ENCODE measurements around the gene HMOX2. TPM values are rescaled to one million over a fixed set of nuclear protein-coding genes. Genes with fewer than 3 reads are reported as not detected.

HMOX2 gene
- total RNA-seq (2014; rRNA removed; shearing (Covaris generic)) = 48.5 and 49.3 TPM in 2 replicates

DNA sequence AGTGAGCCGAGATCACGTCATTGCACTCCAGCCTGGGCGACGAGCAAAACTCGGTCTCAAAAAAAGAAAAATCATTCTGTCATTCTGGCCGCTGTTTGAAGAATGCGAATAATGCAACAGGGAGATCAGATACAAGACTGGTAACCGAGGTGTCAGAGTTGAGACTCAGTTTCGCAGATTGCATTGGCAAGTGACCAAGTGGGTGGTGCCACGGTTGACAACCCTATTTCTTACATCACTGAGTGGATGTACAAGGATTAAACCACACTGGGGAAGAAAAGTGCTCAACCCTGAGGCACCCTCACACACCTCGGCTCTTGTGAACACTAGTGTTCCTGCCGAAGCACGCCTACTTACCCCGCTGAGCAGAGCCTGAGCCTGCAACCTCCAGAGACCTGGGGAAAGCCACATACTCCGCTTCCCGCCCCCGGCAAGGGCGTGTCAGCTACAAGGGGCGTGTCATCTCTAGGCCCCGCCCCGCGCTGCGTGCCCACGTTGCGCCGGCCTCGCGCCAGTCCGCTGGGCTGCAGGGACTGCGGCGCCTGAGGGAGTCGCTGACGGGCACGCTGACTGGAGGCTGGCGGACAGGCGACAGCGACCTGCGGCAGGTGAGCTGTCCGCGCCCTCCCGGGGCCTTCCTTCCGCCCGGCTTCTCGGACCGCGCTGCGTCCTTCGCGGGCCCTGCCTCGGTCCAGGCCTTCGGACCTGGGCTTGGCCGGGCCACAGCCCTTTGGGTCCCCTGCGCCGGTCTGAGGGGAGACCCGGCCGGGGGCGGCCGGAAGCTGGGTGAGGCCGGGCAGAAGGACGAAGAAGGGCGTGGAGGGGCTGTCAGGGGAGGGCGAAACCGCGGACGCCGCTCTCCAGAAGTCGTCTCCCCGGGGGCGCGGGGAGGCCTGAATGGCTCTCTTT is at the start of gene HMOX2:
Gene HMOX2, plus strand, starts transcription at position 519 of the 909 bp plus-strand sequence. CDS start 29,127 bp downstream, outside the sequence.
- DNase-seq (ENCODE audit: low read depth in 1 of 2, low spot score in 2 of 2) = peak; percentile 90 to 91
- H3K27ac ChIP-seq = peak within 1 kb of the TSS; percentile 13; the same call in 1 of the 2 replicates

GRCh38 chr16:4426722-4427372 is 49.4 kb upstream of the HMOX2 start:
- no peak for DNase-seq (ENCODE audit: low read depth in 1 of 2, low spot score in 2 of 2)
- peaks cover 43% of the 10 kb centered on the region for H3K36me3 ChIP-seq
- no peaks in the 10 kb centered on the region for H3K9me3 ChIP-seq (replicated peaks)
- no peaks in the 10 kb centered on the region for H3K27me3 ChIP-seq (replicated peaks)
- no peak overlapping the region for H3K27ac ChIP-seq
- H3K4me1 ChIP-seq (replicated peaks) = peaks cover 14% of the 10 kb centered on the region
- peak overlapping the region; percentile 80 for H3K4me3 ChIP-seq

More for the DNA sequence above, at the start of gene HMOX2:
- peak within 1 kb of the TSS; percentile 93 for H3K4me3 ChIP-seq
- H3K9me3 ChIP-seq (replicated peaks) = 0 out of 2 replicates have a peak, but pooled peaks cover 3% of the 10 kb centered on the region
- H3K36me3 ChIP-seq = 0 out of 2 replicates have a peak, but pooled peaks cover 6% of the 10 kb centered on the region
- no peaks in the 10 kb centered on the region for H3K27me3 ChIP-seq (replicated peaks)
- H3K4me1 ChIP-seq (replicated peaks) = peaks cover 24% of the 10 kb centered on the region

- Histone ChIP-seq H3K27me3 (replicated peaks) (no peaks in the 10 kb centered on the region), H3K4me3 (no peak overlapping the region), H3K4me1 (replicated peaks) (peaks cover 14% of the 10 kb centered on the region), H3K27ac (no peak overlapping the region), H3K9me3 (replicated peaks) (no peaks in the 10 kb centered on the region), H3K36me3 (peaks cover 55% of the 10 kb centered on the region)
- no peak for DNase-seq (ENCODE audit: low read depth in 1 of 2, low spot score in 2 of 2)
Measured at GRCh38 chr16:4428500-4428899, 47.7 kb upstream of the HMOX2 start.

DNA sequence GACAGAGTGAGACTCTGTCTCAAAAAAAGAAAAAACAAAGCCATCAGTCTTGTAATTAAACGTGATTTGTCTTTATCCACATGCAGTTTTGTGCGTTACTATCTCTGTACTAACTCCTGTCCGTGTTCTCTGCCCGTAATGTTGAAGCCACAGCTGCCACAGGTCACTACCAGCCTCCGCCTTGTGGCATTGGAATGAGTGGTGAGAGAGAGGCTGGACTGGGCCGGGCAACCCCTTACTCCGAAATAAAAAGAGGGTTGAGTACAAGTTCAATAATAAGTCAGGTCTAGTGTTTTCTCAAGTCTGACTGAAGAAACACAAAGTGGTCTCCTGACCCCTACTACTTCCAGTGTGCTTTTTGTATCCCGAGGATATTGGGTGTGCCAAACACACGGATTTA is 45.2 kb upstream of the HMOX2 start:
- Histone ChIP-seq H3K27me3 (replicated peaks) (no peaks in the 10 kb centered on the region), H3K4me3 (no peak overlapping the region), H3K9me3 (replicated peaks) (no peaks in the 10 kb centered on the region), H3K36me3 (peaks cover 74% of the 10 kb centered on the region), H3K27ac (no peak overlapping the region), H3K4me1 (replicated peaks) (peaks cover 8% of the 10 kb centered on the region)
- DNase-seq (ENCODE audit: low read depth in 1 of 2, low spot score in 2 of 2) = no peak

GRCh38 chr16:4433228-4433627 is 43.0 kb upstream of the HMOX2 start:
- Histone ChIP-seq H3K27me3 (replicated peaks) (no peaks in the 10 kb centered on the region), H3K4me3 (no peak overlapping the region), H3K36me3 (peaks cover 78% of the 10 kb centered on the region), H3K27ac (no peak overlapping the region), H3K4me1 (replicated peaks) (no peaks in the 10 kb centered on the region), H3K9me3 (replicated peaks) (no peaks in the 10 kb centered on the region)
- DNase-seq (ENCODE audit: low read depth in 1 of 2, low spot score in 2 of 2) = no peak

DNA sequence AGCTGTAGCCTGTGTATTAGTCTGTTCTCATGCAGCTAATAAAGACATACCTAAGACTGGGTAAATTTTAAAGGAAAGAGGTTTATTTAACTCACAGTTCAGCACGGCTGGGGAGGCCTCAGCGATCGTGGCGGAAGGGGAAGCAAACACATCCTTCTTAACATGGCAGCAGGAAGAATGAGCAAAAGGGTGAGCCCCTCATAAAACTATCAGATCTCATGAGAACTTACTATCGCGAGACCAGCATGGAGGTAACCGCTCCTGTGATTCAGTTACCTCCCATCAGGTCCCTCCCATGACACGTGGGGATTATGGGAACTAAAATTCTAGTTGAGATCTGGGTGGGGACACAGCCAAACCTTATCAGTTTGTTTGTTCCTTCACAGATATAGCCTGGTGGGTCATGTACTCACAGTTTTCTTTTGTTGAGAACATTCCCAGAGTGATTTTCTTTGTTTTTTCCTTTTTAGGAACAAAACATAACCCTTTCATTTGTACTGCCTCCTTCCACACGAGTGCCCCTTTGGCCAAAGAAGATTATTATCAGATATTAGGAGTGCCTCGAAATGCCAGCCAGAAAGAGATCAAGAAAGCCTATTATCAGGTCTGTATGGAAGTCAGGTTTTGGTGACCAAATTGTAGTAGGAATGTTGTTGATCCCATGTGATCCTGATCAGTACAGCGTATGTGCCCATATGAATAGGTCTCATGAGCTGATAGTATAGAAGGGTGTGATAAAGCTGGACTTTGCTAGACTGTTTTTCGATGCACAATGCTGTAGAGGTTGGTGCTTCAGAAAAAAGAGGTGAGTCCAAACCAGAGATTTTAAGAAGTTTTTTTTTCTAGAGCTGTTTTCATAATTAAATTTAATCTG is 42.0 kb upstream of the HMOX2 start:
- Histone ChIP-seq H3K4me3 (no peak overlapping the region), H3K27me3 (replicated peaks) (no peaks in the 10 kb centered on the region), H3K27ac (no peak overlapping the region), H3K4me1 (replicated peaks) (no peaks in the 10 kb centered on the region), H3K36me3 (peaks cover 81% of the 10 kb centered on the region), H3K9me3 (replicated peaks) (no peaks in the 10 kb centered on the region)
- no peak for DNase-seq (ENCODE audit: low read depth in 1 of 2, low spot score in 2 of 2)

GRCh38 chr16:4435337-4436067 is 40.7 kb upstream of the HMOX2 start:
- Histone ChIP-seq H3K9me3 (replicated peaks) (no peaks in the 10 kb centered on the region), H3K4me3 (no peak overlapping the region), H3K27me3 (replicated peaks) (no peaks in the 10 kb centered on the region), H3K4me1 (replicated peaks) (no peaks in the 10 kb centered on the region), H3K36me3 (peaks cover 89% of the 10 kb centered on the region), H3K27ac (no peak overlapping the region)
- no peak for DNase-seq (ENCODE audit: low read depth in 1 of 2, low spot score in 2 of 2)

- Histone ChIP-seq H3K27ac (no peak overlapping the region), H3K9me3 (replicated peaks) (no peaks in the 10 kb centered on the region), H3K4me3 (no peak overlapping the region), H3K4me1 (replicated peaks) (no peaks in the 10 kb centered on the region), H3K27me3 (replicated peaks) (no peaks in the 10 kb centered on the region), H3K36me3 (peaks cover 94% of the 10 kb centered on the region)
- DNase-seq (ENCODE audit: low read depth in 1 of 2, low spot score in 2 of 2) = no peak
Measured at GRCh38 chr16:4437366-4437765, 38.8 kb upstream of the HMOX2 start.

DNA sequence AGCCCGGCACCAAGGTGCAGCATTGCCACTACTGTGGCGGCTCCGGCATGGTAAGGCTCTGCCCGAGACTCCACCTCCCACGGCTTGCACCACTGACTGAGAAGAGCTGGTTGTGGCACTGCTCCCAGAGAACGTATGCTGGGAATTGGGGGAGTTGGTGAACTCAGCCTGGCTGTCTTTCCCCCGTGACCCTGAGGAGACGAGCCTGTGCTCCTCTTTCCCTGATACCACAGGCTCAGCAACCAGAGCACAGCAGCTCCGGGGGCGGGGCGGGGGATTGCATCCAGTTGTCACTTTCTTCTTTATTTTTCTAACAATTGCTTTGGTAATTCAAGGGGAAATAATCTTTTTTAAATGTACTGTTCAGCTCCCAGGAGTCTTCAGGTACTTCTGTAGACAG is 33.8 kb upstream of the HMOX2 start:
- no peaks in the 10 kb centered on the region for H3K27me3 ChIP-seq (replicated peaks)
- DNase-seq (ENCODE audit: low read depth in 1 of 2, low spot score in 2 of 2) = no peak
- no peak overlapping the region for H3K27ac ChIP-seq
- H3K9me3 ChIP-seq (replicated peaks) = no peaks in the 10 kb centered on the region
- H3K4me3 ChIP-seq = no peak overlapping the region
- no peaks in the 10 kb centered on the region for H3K4me1 ChIP-seq (replicated peaks)
- peaks cover 96% of the 10 kb centered on the region for H3K36me3 ChIP-seq

- no peaks in the 10 kb centered on the region for H3K27me3 ChIP-seq (replicated peaks)
- H3K4me3 ChIP-seq = no peak overlapping the region
- no peak for DNase-seq (ENCODE audit: low read depth in 1 of 2, low spot score in 2 of 2)
- no peak overlapping the region for H3K27ac ChIP-seq
- H3K4me1 ChIP-seq (replicated peaks) = no peaks in the 10 kb centered on the region
- peaks cover 93% of the 10 kb centered on the region for H3K36me3 ChIP-seq
- no peaks in the 10 kb centered on the region for H3K9me3 ChIP-seq (replicated peaks)
Measured at GRCh38 chr16:4443271-4443670, 32.9 kb upstream of the HMOX2 start.

GRCh38 chr16:4443986-4444385 is 32.2 kb upstream of the HMOX2 start:
- DNase-seq (ENCODE audit: low read depth in 1 of 2, low spot score in 2 of 2) = no peak
- Histone ChIP-seq H3K9me3 (replicated peaks) (no peaks in the 10 kb centered on the region), H3K27ac (no peak overlapping the region), H3K27me3 (replicated peaks) (no peaks in the 10 kb centered on the region), H3K4me1 (replicated peaks) (no peaks in the 10 kb centered on the region), H3K4me3 (no peak overlapping the region), H3K36me3 (peaks cover 94% of the 10 kb centered on the region)

GRCh38 chr16:4450430-4450829 is 25.8 kb upstream of the HMOX2 start:
- Histone ChIP-seq H3K9me3 (replicated peaks) (no peaks in the 10 kb centered on the region), H3K4me3 (no peak overlapping the region), H3K36me3 (peaks cover 85% of the 10 kb centered on the region), H3K27ac (no peak overlapping the region), H3K27me3 (replicated peaks) (no peaks in the 10 kb centered on the region), H3K4me1 (replicated peaks) (no peaks in the 10 kb centered on the region)
- no peak for DNase-seq (ENCODE audit: low read depth in 1 of 2, low spot score in 2 of 2)
